ENCODE data around the gene EFCC1. TPM values are rescaled to one million over a fixed set of nuclear protein-coding genes. Genes with fewer than 3 reads are reported as not detected.
A peak's percentile ranks its signal among the peaks of the same experiment; 100 is the strongest.

The EFCC1 gene
- total RNA-seq, 1 experiment from 2014 or later: 0.39 TPM

GRCh38 chr3:129058441-129059200 is 57.5 kb downstream of the EFCC1 start:
- H3K4me3 Mint-ChIP-seq (ENCODE audit: unreplicated experiment): no peak overlapping the region
- H3K27me3 ChIP-seq (replicated peaks; ENCODE audit: control insufficient read depth, insufficient read depth, low read length): no peaks in the 10 kb centered on the region
- H3K9me3 ChIP-seq: no peaks in the 10 kb centered on the region
- no peak overlapping the region for H3K27ac Mint-ChIP-seq (ENCODE audit: unreplicated experiment)
- H3K4me3 ChIP-seq (ENCODE audit: low read depth, low read length): no peak overlapping the region
- TF ChIP-seq CTCF (IDR thresholded peaks at IDR 0.05; ENCODE audit: insufficient read depth in 1 of 2, low read depth in 1 of 2, low read length in 1 of 2, severe bottlenecking in 1 of 2, unreplicated experiment in 1 of 2): no peak
- no peaks in the 10 kb centered on the region for H3K27me3 Mint-ChIP-seq (ENCODE audit: insufficient read depth, unreplicated experiment)
- peaks cover 30% of the 10 kb centered on the region for H3K4me1 ChIP-seq
- BruUV-seq (replicated peaks): no TSS peak
- intact Hi-C loops (cut with micrococcal nuclease; ENCODE audit: unreplicated experiment): no loop called here
- H3K36me3 ChIP-seq (ENCODE audit: control insufficient read depth, insufficient read depth, low read length): no peaks in the 10 kb centered on the region
- CTCF ChIA-PET: no interaction called here
- H3K4me1 Mint-ChIP-seq (ENCODE audit: low read depth, unreplicated experiment): peaks cover 16% of the 10 kb centered on the region
- no peak for DNase-seq
- H3K9me3 Mint-ChIP-seq (ENCODE audit: unreplicated experiment): no peaks in the 10 kb centered on the region
- POLR2A ChIA-PET: interaction anchor here (0.6 kb wide), 1 partner anchor 14 kb away, joined by 3 read pairs; no protein-coding TSS in a partner anchor
- no peaks in the 10 kb centered on the region for H3K36me3 Mint-ChIP-seq (ENCODE audit: insufficient read depth, unreplicated experiment)

GRCh38 chr3:129059311-129059958 is 58.3 kb downstream of the EFCC1 start:
- DNase-seq: no peak
- no peak overlapping the region for H3K4me3 Mint-ChIP-seq (ENCODE audit: unreplicated experiment)
- no peak overlapping the region for H3K27ac Mint-ChIP-seq (ENCODE audit: unreplicated experiment)
- intact Hi-C loops (cut with micrococcal nuclease; ENCODE audit: unreplicated experiment): no loop called here
- H3K36me3 ChIP-seq (ENCODE audit: control insufficient read depth, insufficient read depth, low read length): no peaks in the 10 kb centered on the region
- no TSS peak for BruUV-seq (replicated peaks)
- H3K36me3 Mint-ChIP-seq (ENCODE audit: insufficient read depth, unreplicated experiment): no peaks in the 10 kb centered on the region
- peaks cover 14% of the 10 kb centered on the region for H3K4me1 Mint-ChIP-seq (ENCODE audit: low read depth, unreplicated experiment)
- ChIA-PET CTCF (no interaction called here), POLR2A (no interaction called here)
- no peak overlapping the region for H3K4me3 ChIP-seq (ENCODE audit: low read depth, low read length)
- TF ChIP-seq CTCF (IDR thresholded peaks at IDR 0.05; ENCODE audit: insufficient read depth in 1 of 2, low read depth in 1 of 2, low read length in 1 of 2, severe bottlenecking in 1 of 2, unreplicated experiment in 1 of 2): no peak
- H3K4me1 ChIP-seq: peaks cover 22% of the 10 kb centered on the region
- H3K9me3 ChIP-seq: no peaks in the 10 kb centered on the region
- H3K27me3 Mint-ChIP-seq (ENCODE audit: insufficient read depth, unreplicated experiment): no peaks in the 10 kb centered on the region
- H3K9me3 Mint-ChIP-seq (ENCODE audit: unreplicated experiment): no peaks in the 10 kb centered on the region
- H3K27me3 ChIP-seq (replicated peaks; ENCODE audit: control insufficient read depth, insufficient read depth, low read length): no peaks in the 10 kb centered on the region

GRCh38 chr3:129060276-129061022 is 59.3 kb downstream of the EFCC1 start, which contains the start of gene GP9:
Gene GP9, plus strand, starts transcription at chr3:129060779. Its CDS starts 961 bp downstream, at chr3:129061740.
- Mint-ChIP-seq H3K27me3 (ENCODE audit: insufficient read depth, unreplicated experiment) (no peaks in the 10 kb centered on the region), H3K4me1 (ENCODE audit: low read depth, unreplicated experiment) (peaks cover 7% of the 10 kb centered on the region), H3K27ac (ENCODE audit: unreplicated experiment) (peak within 1 kb of the TSS; percentile 68), H3K36me3 (ENCODE audit: insufficient read depth, unreplicated experiment) (no peaks in the 10 kb centered on the region), H3K9me3 (ENCODE audit: unreplicated experiment) (no peaks in the 10 kb centered on the region), H3K4me3 (ENCODE audit: unreplicated experiment) (no peak within 1 kb of the TSS)
- no peak within 1 kb of the TSS for H3K4me3 ChIP-seq (ENCODE audit: low read depth, low read length)
- intact Hi-C loops (cut with micrococcal nuclease; ENCODE audit: unreplicated experiment): no loop called here
- ChIA-PET POLR2A (no interaction called here), CTCF (no interaction called here)
- H3K4me1 ChIP-seq: peaks cover 14% of the 10 kb centered on the region
- no peaks in the 10 kb centered on the region for H3K36me3 ChIP-seq (ENCODE audit: control insufficient read depth, insufficient read depth, low read length)
- no peaks in the 10 kb centered on the region for H3K27me3 ChIP-seq (replicated peaks; ENCODE audit: control insufficient read depth, insufficient read depth, low read length)
- DNase-seq: no peak
- H3K9me3 ChIP-seq: no peaks in the 10 kb centered on the region
- no TSS peak for BruUV-seq (replicated peaks)
- no peak for TF ChIP-seq CTCF (IDR thresholded peaks at IDR 0.05; ENCODE audit: insufficient read depth in 1 of 2, low read depth in 1 of 2, low read length in 1 of 2, severe bottlenecking in 1 of 2, unreplicated experiment in 1 of 2)
